ENCODE measurements around the gene COL13A1. TPM values are rescaled to one million over a fixed set of nuclear protein-coding genes. Genes with fewer than 3 reads are reported as not detected.

Gene COL13A1
- total RNA-seq, 6 experiments from 2014 or later, result 0.18 to 0.44 (median 0.30) TPM; not detected in 2

DNA sequence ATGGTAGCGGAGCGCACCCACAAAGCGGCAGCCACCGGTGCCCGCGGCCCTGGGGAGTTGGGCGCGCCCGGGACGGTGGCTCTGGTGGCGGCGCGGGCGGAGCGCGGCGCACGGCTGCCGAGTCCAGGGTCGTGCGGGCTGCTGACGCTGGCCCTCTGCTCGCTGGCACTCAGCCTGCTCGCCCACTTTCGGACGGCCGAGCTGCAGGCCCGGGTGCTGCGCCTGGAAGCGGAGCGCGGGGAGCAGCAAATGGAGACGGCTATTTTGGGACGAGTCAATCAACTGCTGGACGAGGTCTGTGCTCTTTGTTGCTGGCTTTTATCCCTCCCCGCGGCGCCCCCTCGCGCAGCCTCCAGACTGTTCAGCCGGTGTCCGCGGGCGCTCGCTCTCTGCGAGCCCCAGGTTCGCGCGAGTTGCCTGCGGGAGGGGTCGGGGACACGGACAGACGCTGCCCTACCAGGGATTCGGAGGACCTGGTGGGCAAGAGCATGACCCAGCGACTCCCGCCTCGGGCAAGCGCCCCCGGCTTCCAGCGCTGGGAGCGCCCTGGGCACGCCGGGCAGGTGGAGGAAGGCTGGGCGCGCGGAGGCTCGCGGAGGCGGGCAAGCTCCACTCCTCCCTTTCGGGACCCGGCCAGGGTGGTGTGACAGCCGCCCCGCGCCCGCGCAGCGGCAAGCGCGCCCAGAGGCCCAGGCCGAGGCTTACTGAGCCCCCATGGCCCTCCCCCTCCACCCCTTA lies 887 bp downstream of the COL13A1 start:
- no peaks in the 10 kb centered on the region for H3K9me3 ChIP-seq
- 3% methylated on average over 18 of the region's 80 CpGs for WGBS (ENCODE audit: insufficient coverage, low coverage, low lambda C conversion rate, missing lambda C conversion rate)
- H3K27ac ChIP-seq, result no peak overlapping the region
- H3K4me1 ChIP-seq, result peaks cover 0 to 17% (median 0%) of the 10 kb centered on the region in 4 donors
- intact Hi-C loops (cut with DNase I), result loop anchor here in 1 of 2 donors (10.0 kb wide), 1 partner anchor 112 kb away; no protein-coding TSS in a partner anchor
- H3K36me3 ChIP-seq, result no peaks in the 10 kb centered on the region
- peak overlapping the region in 2 of 3 donors; percentile 16 to 37 for H3K4me3 ChIP-seq
- ATAC-seq (peak in 1 of 4 donors; percentile 19), DNase-seq (no peak)
- TF ChIP-seq POLR2A (IDR thresholded peaks at IDR 0.05), result no peak
- TF ChIP-seq, protein P1, sequence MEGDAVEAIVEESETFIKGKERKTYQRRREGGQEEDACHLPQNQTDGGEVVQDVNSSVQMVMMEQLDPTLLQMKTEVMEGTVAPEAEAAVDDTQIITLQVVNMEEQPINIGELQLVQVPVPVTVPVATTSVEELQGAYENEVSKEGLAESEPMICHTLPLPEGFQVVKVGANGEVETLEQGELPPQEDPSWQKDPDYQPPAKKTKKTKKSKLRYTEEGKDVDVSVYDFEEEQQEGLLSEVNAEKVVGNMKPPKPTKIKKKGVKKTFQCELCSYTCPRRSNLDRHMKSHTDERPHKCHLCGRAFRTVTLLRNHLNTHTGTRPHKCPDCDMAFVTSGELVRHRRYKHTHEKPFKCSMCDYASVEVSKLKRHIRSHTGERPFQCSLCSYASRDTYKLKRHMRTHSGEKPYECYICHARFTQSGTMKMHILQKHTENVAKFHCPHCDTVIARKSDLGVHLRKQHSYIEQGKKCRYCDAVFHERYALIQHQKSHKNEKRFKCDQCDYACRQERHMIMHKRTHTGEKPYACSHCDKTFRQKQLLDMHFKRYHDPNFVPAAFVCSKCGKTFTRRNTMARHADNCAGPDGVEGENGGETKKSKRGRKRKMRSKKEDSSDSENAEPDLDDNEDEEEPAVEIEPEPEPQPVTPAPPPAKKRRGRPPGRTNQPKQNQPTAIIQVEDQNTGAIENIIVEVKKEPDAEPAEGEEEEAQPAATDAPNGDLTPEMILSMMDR (IDR thresholded peaks at IDR 0.05), result no peak
- peaks cover 0 to 14% of the 10 kb centered on the region in 2 donors for H3K27me3 ChIP-seq

DNA sequence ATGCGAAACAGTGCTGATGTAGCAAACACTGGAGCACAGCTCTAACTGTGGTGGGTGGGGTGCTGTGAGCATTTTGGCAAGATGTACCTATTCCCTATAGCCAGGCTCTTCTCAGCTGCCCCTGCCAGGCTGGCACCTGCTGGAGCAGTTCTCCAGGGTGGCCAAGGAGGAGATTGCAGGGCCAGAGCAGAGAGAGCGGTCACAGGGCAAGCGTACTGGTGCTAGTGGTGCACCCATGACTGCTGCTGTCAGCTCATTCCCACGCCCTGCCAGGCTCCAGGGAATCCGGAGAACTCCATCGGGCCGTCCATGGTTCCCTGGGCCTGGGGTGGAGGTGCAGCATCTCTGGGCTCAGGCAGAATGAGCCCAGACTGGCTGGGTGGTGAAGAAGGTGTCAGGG lies 2.1 kb downstream of the COL13A1 start:
- Histone ChIP-seq H3K27ac (no peak overlapping the region), H3K36me3 (no peaks in the 10 kb centered on the region), H3K9me3 (no peaks in the 10 kb centered on the region), H3K4me1 (peaks cover 0 to 17% (median 0%) of the 10 kb centered on the region in 4 donors), H3K4me3 (no peak overlapping the region), H3K27me3 (peaks cover 0 to 14% of the 10 kb centered on the region in 2 donors)
- intact Hi-C loops (cut with DNase I), result loop anchor here in 1 of 2 donors (10.0 kb wide), 1 partner anchor 111 kb away; no protein-coding TSS in a partner anchor
- DNase-seq, result no peak
- TF ChIP-seq POLR2A (IDR thresholded peaks at IDR 0.05), result no peak
- TF ChIP-seq, protein P1 (IDR thresholded peaks at IDR 0.05), result no peak
- no CpG with 5 or more reads among the region's 7 CpGs for WGBS (ENCODE audit: insufficient coverage, low coverage, low lambda C conversion rate, missing lambda C conversion rate)
- no peak for ATAC-seq

DNA sequence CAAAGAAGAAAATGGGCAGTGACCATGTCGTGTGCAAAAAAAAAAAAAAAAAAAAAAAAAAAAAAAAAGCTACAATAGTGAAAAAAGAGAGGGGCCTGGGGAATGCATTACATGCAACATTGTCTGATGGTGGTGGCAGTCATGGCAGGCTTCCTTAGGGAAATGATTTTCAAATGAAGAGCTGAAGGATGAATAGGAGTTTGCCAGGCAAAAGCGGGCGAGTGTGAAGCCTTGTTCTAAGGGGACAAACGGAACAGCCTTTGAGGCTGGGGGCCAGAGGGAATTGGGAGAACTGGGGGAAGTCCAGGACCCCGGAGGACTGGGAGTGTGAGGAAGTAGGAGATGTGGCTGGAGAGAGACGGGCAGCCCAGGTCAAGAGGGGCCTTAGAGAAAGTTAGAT lies 3.1 kb downstream of the COL13A1 start:
- 66% methylated on average over 6 of the region's 6 CpGs for WGBS (ENCODE audit: insufficient coverage, low coverage, low lambda C conversion rate, missing lambda C conversion rate)
- H3K4me3 ChIP-seq, result no peak overlapping the region
- peaks cover 0 to 14% of the 10 kb centered on the region in 2 donors for H3K27me3 ChIP-seq
- DNase-seq, result no peak
- no peaks in the 10 kb centered on the region for H3K9me3 ChIP-seq
- intact Hi-C loops (cut with DNase I), result loop anchor here in 1 of 2 donors (10.0 kb wide), 1 partner anchor 110 kb away; no protein-coding TSS in a partner anchor
- TF ChIP-seq, protein P1 (IDR thresholded peaks at IDR 0.05), result no peak
- TF ChIP-seq POLR2A (IDR thresholded peaks at IDR 0.05), result no peak
- no peak for ATAC-seq
- no peaks in the 10 kb centered on the region for H3K36me3 ChIP-seq
- H3K4me1 ChIP-seq, result peaks cover 0 to 17% (median 0%) of the 10 kb centered on the region in 4 donors
- H3K27ac ChIP-seq, result no peak overlapping the region

DNA sequence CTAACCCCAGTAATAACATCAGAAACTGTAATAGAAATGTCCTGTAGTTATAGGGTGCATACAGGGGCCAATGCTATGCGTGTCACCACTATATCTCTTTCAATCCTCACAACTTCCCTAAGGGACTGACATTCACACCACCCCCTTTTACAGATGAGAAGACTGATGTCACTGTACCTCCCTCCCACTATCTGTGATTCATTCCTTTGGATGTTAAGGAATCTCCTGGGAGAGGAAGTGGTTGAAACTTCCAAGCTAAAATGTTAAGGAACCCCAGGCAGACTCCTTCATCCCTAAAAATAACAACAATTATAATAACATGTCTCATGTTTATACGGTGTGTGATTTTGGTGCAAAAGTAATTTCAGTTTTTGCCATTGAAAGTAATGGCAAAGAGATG lies 5.4 kb downstream of the COL13A1 start:
- intact Hi-C loops (cut with DNase I), result loop anchor here in 1 of 2 donors (10.0 kb wide), 1 partner anchor 108 kb away; no protein-coding TSS in a partner anchor
- Histone ChIP-seq H3K9me3 (no peaks in the 10 kb centered on the region), H3K4me1 (peaks cover 0 to 8% (median 0%) of the 10 kb centered on the region in 4 donors), H3K27ac (no peak overlapping the region), H3K36me3 (no peaks in the 10 kb centered on the region), H3K4me3 (no peak overlapping the region), H3K27me3 (peaks cover 0 to 14% of the 10 kb centered on the region in 2 donors)
- 71% methylated on average over 1 of the region's 2 CpGs for WGBS (ENCODE audit: insufficient coverage, low coverage, low lambda C conversion rate, missing lambda C conversion rate)
- ATAC-seq, result no peak
- DNase-seq, result no peak
- TF ChIP-seq POLR2A (IDR thresholded peaks at IDR 0.05), result no peak

DNA sequence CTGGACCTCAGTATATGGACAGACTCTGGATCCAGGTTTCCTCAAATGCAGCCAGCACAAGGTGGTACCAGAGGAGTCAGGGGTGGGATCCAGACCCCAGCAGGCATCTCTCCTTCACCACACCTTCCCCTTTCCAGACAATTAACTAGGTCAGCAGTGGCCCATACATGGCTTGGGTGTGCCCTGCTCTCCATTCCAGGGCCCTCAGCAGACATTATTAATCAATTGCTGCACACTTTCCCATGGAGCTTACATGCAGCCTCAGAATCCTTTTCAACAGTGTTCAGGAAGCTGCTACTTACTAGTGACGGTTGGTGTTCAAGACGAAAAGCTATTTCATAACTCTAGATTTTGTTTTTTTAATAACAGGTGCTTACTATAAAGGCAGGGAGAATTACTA lies 6.0 kb downstream of the COL13A1 start:
- 86% methylated on average over 2 of the region's 2 CpGs for WGBS (ENCODE audit: insufficient coverage, low coverage, low lambda C conversion rate, missing lambda C conversion rate)
- no peak for DNase-seq
- no peak overlapping the region for H3K27ac ChIP-seq
- TF ChIP-seq, protein P1 (IDR thresholded peaks at IDR 0.05), result no peak
- no peak for TF ChIP-seq POLR2A (IDR thresholded peaks at IDR 0.05)
- intact Hi-C loops (cut with DNase I), result loop anchor here in 1 of 2 donors (10.0 kb wide), 1 partner anchor 107 kb away; no protein-coding TSS in a partner anchor
- peaks cover 0 to 3% (median 0%) of the 10 kb centered on the region in 4 donors for H3K4me1 ChIP-seq
- H3K36me3 ChIP-seq, result no peaks in the 10 kb centered on the region
- no peak for ATAC-seq
- H3K4me3 ChIP-seq, result no peak overlapping the region
- H3K27me3 ChIP-seq, result peaks cover 0 to 13% of the 10 kb centered on the region in 2 donors
- H3K9me3 ChIP-seq, result no peaks in the 10 kb centered on the region
